GM15510 (cell line): ENCODE data around the gene ALG9.
A peak's percentile ranks its signal among the peaks of the same experiment; 100 is the strongest.

Source experiments
- POLR2A ChIP-seq: IDR thresholded peaks from 3 replicates; pipeline ENCODE4 v1.6.1; 2011; ENCODE audit warnings: borderline replicate concordance; ENCODE audit not compliant: insufficient read length; ENCODE audit errors: extremely low read depth

The ALG9 gene

GRCh38 chr11:111909378-111909777 is 38.0 kb upstream of the ALG9 start:
- no peak for TF ChIP-seq POLR2A

- TF ChIP-seq POLR2A = no peak
Observed at GRCh38 chr11:111908639-111909305, 37.4 kb upstream of the ALG9 start.

- TF ChIP-seq POLR2A = no peak
Observed at GRCh38 chr11:111906680-111907079, 35.3 kb upstream of the ALG9 start.

GRCh38 chr11:111905411-111905810 is 34.0 kb upstream of the ALG9 start:
- no peak for TF ChIP-seq POLR2A

GRCh38 chr11:111886844-111887243 is 15.5 kb upstream of the ALG9 start:
- no peak for TF ChIP-seq POLR2A

- no peak for TF ChIP-seq POLR2A
Observed at GRCh38 chr11:111886032-111886431, 14.7 kb upstream of the ALG9 start.

DNA sequence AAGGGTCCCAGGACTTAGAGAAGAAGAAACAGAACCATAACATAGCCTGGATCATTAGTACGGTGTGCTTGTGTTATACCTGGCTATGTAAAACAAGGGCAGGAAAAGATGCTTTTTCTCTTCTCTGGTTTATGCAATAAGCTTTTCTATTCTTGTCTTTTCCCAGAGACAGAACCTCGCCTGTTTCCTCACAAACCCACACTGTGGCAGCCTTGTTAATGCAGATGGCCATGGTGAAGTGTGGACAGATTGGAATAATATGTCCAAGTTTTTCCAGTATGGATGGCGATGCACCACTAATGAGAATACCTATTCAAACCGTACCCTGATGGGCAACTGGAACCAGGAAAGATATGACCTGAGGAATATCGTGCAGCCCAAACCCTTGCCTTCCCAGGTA is 10.8 kb upstream of the ALG9 start:
- TF ChIP-seq POLR2A = no peak

GRCh38 chr11:111879637-111879960 is 8.2 kb upstream of the ALG9 start:
- TF ChIP-seq POLR2A = no peak

- TF ChIP-seq POLR2A = peak; percentile 62
Observed at GRCh38 chr11:111878849-111879636, 7.7 kb upstream of the ALG9 start, which contains the start of the genes CFAP68 and FDXACB1. Gene CFAP68, plus strand, starts transcription at chr11:111879541. Its CDS starts 20 bp downstream, at chr11:111879561. Gene FDXACB1, minus strand, starts transcription at chr11:111879165. Its CDS starts 33 bp downstream, at chr11:111879132.

DNA sequence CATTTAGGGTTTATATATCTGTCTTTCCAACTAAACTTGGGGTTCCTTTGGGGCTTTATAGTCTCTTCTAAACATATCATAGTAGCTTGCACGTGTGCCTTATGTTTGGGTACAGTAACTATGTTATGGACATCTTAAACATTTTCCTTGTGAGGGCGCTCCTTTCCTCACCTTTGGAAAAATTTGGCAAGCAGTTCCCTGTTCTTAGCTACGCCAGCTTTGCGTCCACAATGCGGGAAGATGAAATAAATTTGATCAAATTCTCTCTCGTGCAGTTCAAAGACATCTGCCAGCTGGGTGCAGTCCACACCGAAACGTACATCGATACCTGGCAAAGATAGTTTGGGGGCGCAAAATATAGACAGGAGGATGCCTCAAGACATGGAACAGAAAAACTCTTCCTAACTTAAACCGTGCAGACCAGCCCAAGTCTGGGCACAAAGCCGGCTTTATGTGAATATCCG is 7.0 kb upstream of the ALG9 start:
- no peak for TF ChIP-seq POLR2A

GRCh38 chr11:111871693-111872161 is 346 bp upstream of the ALG9 start:
- TF ChIP-seq POLR2A = no peak

DNA sequence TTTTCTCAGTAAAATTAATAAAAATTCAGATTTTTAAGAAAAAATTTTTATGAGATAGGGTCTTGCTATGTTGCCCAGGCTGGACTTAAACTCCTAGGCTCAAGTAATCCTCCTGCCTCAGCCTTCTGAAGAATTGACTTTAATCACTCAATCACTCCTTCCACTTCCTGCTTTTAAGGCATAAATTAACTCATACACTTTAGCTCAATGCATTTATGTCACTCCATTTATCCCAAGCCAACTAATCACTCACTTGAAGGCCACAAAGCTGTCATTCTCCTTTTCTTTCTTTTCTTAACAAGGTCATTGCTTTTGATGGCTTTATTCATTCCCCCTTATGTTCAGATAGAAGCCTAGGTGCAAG is 877 bp downstream of the ALG9 start:
- no peak for TF ChIP-seq POLR2A

DNA sequence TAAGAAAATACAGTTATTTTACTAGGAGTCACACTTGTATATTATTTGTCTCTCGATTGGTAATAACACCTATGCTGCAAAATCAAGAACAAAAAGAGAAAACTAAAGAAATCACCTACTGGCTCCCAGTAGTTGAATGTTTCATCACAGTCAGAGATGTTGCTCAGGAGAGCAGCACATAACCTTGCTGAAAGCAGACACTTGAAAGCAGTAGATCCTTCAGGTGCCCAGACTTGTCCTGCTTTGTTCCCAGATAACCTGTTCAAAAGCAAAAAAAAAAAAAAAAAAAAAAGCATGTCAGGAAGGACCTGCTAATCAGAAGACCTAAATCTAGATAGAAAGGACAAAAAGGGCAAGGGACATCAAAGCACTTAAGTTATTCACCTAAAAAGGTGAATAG is 1.3 kb downstream of the ALG9 start:
- no peak for TF ChIP-seq POLR2A

- no peak for TF ChIP-seq POLR2A
Observed at GRCh38 chr11:111860257-111860656, 11.1 kb downstream of the ALG9 start.

DNA sequence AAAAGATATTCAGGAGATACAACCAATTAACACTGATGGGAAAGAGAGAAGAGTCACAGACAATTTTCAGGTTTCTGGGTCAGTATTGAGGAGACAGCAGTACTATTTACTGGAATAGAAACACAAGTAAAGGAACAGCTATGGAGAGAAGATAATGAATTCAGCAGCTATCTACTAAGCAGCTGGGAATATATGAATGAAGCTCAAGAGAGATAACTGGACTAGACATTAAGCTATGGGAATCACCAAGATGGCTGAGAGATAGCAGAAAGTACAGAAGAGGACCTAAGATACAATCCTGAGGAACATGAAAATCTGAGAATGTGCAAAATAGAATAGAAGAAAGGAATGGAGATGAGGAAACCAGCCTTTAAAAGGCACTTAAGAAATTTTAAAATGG is 15.9 kb downstream of the ALG9 start:
- no peak for TF ChIP-seq POLR2A

GRCh38 chr11:111852103-111852502 is 19.3 kb downstream of the ALG9 start:
- no peak for TF ChIP-seq POLR2A
